K562 (cell line): ENCODE measurements around the gene PPP3CA. TPM values are rescaled to one million over a fixed set of nuclear protein-coding genes. Genes with fewer than 3 reads are reported as not detected.

Experiments
- ATAC-seq: fragments of 200-7000 bp; cut with Tn5 transposase; 3 replicates; pipeline ENCODE4 v1.9.1; 2020; ENCODE audit warnings: moderate library complexity
- BruUV-seq: library from RNA; stranded (reverse); fragments of 400-500 nt; replicated peaks from 2 replicates; lab custom pipeline; 2021; lab: Mats Ljungman, UMichigan
- CTCF ChIA-PET: fragments of 300-600 bp; formaldehyde crosslinking; extraction: SDS; loops from one replicate; lab custom pipeline; 2021; ENCODE audit warnings: low intra/inter-chr PET ratio; lab: Yijun Ruan, JAX
- POLR2A ChIA-PET: fragments of 300-600, 350-650 bp; sonication (Branson Sonifier 250); formaldehyde crosslinking; extraction: SDS; loops from one replicate; lab custom pipeline; 2021; ENCODE audit warnings: antibody characterized with exemption, inconsistent platforms; lab: Yijun Ruan, JAX
- DNase-seq, 4 experiments: peaks; one replicate each; pipeline versions ENCODE4 v3.0.0 to v3.0.0-alpha.2; 2011 to 2018; ENCODE audit warnings: low spot score in 3 of 4, mixed read lengths in 3 of 4; ENCODE audit errors: extremely low read depth in 1 of 4
- FAIRE-seq: peaks from 2 replicates; lab custom pipeline; 2011; peaks lifted over from hg19 to GRCh38; lab: Jason Lieb, UNC
- H2AFZ ChIP-seq: 2 replicates; pipeline ENCODE4 v1.6.0; 2011; ENCODE audit warnings: low read depth, low read length, control low read depth, inconsistent platforms
- H3K27ac ChIP-seq: fragments of 200-600 bp; 3 replicates; pipeline ENCODE4 v1.8.0; 2011; ENCODE audit warnings: low read depth, mild to moderate bottlenecking, control low read depth, inconsistent platforms, low read length, moderate library complexity, mixed read lengths; ENCODE audit errors: extremely low read depth
- H3K27me3 ChIP-seq, 2 experiments: fragments of 300-600 bp in 1 of 2; 2 replicates in 1 of 2; 3 replicates in 1 of 2; pipeline versions ENCODE4 v1.6.0 to v1.8.0; 2011; ENCODE audit warnings: inconsistent platforms in 2 of 2, low read length in 2 of 2, mild to moderate bottlenecking in 1 of 2, mixed read lengths in 1 of 2, moderate library complexity in 1 of 2; ENCODE audit not compliant: control insufficient read depth in 2 of 2, insufficient read depth in 2 of 2
- H3K36me3 ChIP-seq: fragments of 300-600 bp; 3 replicates; pipeline ENCODE4 v1.8.0; 2011; ENCODE audit warnings: mild to moderate bottlenecking, low read length, inconsistent platforms; ENCODE audit not compliant: control insufficient read depth, insufficient read depth
- H3K4me1 ChIP-seq, 2 experiments: fragments of 200-600 bp in 1 of 2; replicated peaks in 1 of 2; 2 replicates in 1 of 2; 3 replicates in 1 of 2; pipeline versions ENCODE4 v1.5.1 to v1.8.0; 2011; ENCODE audit warnings: inconsistent platforms in 2 of 2, low read length in 2 of 2, mild to moderate bottlenecking in 1 of 2, mixed read lengths in 1 of 2, moderate library complexity in 1 of 2; ENCODE audit not compliant: control insufficient read depth in 2 of 2, insufficient read depth in 2 of 2
- H3K4me2 ChIP-seq: 2 replicates; pipeline ENCODE4 v1.6.1; 2011; ENCODE audit warnings: low read length, control low read depth, inconsistent platforms, mixed read lengths; ENCODE audit not compliant: insufficient read depth
- H3K4me3 ChIP-seq: fragments of 200-600 bp; sonication (generic), shearing (Covaris generic); 2 replicates; pipeline ENCODE4 v1.5.1; 2016; ENCODE audit warnings: control low read depth, inconsistent platforms
- H3K79me2 ChIP-seq: fragments of 200-600 bp; 3 replicates; pipeline ENCODE4 v1.8.0; 2011; ENCODE audit warnings: low read length, inconsistent platforms; ENCODE audit not compliant: control insufficient read depth, insufficient read depth
- H3K9ac ChIP-seq, 2 experiments: 2 replicates each; pipeline versions ENCODE4 v1.6.0 to v1.6.1; 2011; ENCODE audit warnings: low read depth in 2 of 2, low read length in 2 of 2, control low read depth in 1 of 2, inconsistent platforms in 1 of 2, mild to moderate bottlenecking in 1 of 2, mixed read lengths in 1 of 2; ENCODE audit not compliant: insufficient read depth in 1 of 2
- H3K9me1 ChIP-seq: one replicate; pipeline ENCODE4 v1.6.0; 2011; ENCODE audit warnings: inconsistent platforms, mild to moderate bottlenecking, low read length, moderate library complexity; ENCODE audit not compliant: control insufficient read depth, insufficient read depth
- H3K9me3 ChIP-seq: replicated peaks from 2 replicates; pipeline ENCODE4 v1.5.1; 2011; ENCODE audit warnings: low read depth, low read length, inconsistent platforms; ENCODE audit not compliant: control insufficient read depth, insufficient read depth
- H4K20me1 ChIP-seq: replicated peaks from 2 replicates; pipeline ENCODE4 v1.6.1; 2011; ENCODE audit warnings: low read length, inconsistent platforms, mixed read lengths; ENCODE audit not compliant: control insufficient read depth, insufficient read depth
- DMBX1 ChIP-seq: fragments of 250-450 bp; sonication (Bioruptor Pico); IDR thresholded peaks from 2 replicates; pipeline ENCODE4 v1.8.0; 2022; ENCODE audit warnings: inconsistent platforms, mild to moderate bottlenecking, moderate library complexity, borderline replicate concordance
- GATAD2A ChIP-seq: fragments of 450-650 bp; IDR thresholded peaks from 2 replicates; pipeline ENCODE4 v1.6.1; 2017
- KAT8 ChIP-seq: fragments of 450-650 bp; IDR thresholded peaks from 2 replicates; pipeline ENCODE4 v1.6.1; 2016; ENCODE audit warnings: low read depth, mild to moderate bottlenecking
- ZNF586 ChIP-seq: fragments of 450-650 bp; formaldehyde crosslinking; conservative IDR thresholded peaks from 2 replicates; pipeline ENCODE4 v1.4.0; 2020; ENCODE audit warnings: mild to moderate bottlenecking, moderate library complexity
- WGBS: fragments of 100-300 bp; shearing (Covaris generic); methylation state at CpG from one replicate; pipeline ENCODE4 v1.1.6; 2016; ENCODE audit warnings: low coverage, mixed read lengths; ENCODE audit not compliant: insufficient coverage; ENCODE audit errors: missing lambda C conversion rate; 5-methylcytosine and 5-hydroxymethylcytosine counted together
- in situ Hi-C: fragments of 300-500 bp; cut with MboI; formaldehyde crosslinking; loops from 4 replicates; pipeline ENCODE4 v1.15.0; 2018; ENCODE audit warnings: inconsistent platforms, mixed read lengths
- intact Hi-C: fragments of 100-400 bp; cut with micrococcal nuclease; formaldehyde crosslinking; loops from 2 replicates; pipeline ENCODE4 v1.14.2; 2022
- polyA plus RNA-seq, 8 experiments: library from polyadenylated mRNA; depleted of rRNA in 4 of 8; stranded (reverse) in 5 of 8; unstranded in 3 of 8; fragments of >200 nt; fragmentation: Nextera tagmentation in 2 of 8; fragmentation: Illumina TruSeq in 1 of 8; extraction: Ambion mirVana in 2 of 8; extraction: Trizol in 1 of 8; gene quantifications; 2 replicates each; pipeline versions ENCODE4 v1.2.1 to v1.2.3, GENCODE V29; 2011 to 2014; ENCODE audit warnings: inconsistent platforms in 1 of 8, missing spikeins in 1 of 8
- total RNA-seq, 7 experiments: library from RNA; depleted of rRNA in 6 of 7; stranded (reverse); fragments of >200 nt in 6 of 7; fragmentation: Illumina TruSeq in 2 of 7; extraction: Trizol in 2 of 7; gene quantifications; 2 replicates each; pipeline versions ENCODE4 v1.2.1 to v1.2.3, GENCODE V29; 2011 to 2021; ENCODE audit warnings: low replicate concordance in 1 of 7
- TF ChIP-seq, protein P1 (sequence below): fragments of 250-450 bp; sonication (Bioruptor Pico); IDR thresholded peaks from 2 replicates; pipeline ENCODE4 v1.8.0; 2022; ENCODE audit warnings: moderate library complexity, mild to moderate bottlenecking, inconsistent platforms
- TF ChIP-seq, protein P2 (sequence below): fragments of 450-650 bp; IDR thresholded peaks from 2 replicates; pipeline ENCODE4 v1.6.1; 2016

The PPP3CA gene
- total and polyA plus RNA-seq, 9 of the 15 experiments (the other 6 are each of a cell fraction or from before 2014, with no cell fraction given): 0.94 to 3.2 (median 1.6) TPM

DNA sequence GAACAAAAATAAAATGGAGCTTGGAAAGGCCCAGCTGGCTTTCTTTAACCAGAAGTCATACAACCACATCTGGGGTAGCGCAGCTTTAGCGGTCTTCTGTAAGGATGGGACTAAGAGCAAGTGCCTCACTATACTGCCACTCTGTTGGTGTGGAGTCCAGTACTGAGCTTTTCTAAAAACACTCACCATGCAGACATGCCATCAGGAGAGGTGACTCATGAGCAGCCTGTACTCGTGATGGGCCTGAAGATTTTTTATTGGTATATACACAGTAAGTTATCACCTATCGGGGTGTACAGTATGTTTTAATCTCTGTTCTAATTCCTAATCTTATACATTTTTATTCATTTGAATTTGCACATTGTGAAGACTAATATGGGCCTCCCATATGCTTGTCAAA is 9.6 kb downstream of the PPP3CA start:
- FAIRE-seq (no peak), ATAC-seq (no peak), DNase-seq (no peak)
- Histone ChIP-seq H3K27me3 (no peaks in the 10 kb centered on the region), H3K4me1 (no peaks in the 10 kb centered on the region), H3K4me3 (no peak overlapping the region), H3K27ac (no peak overlapping the region), H3K9me3 (no peaks in the 10 kb centered on the region), H3K9me1 (no peaks in the 10 kb centered on the region), H3K36me3 (no peaks in the 10 kb centered on the region), H3K4me2 (no peak overlapping the region), H3K79me2 (no peaks in the 10 kb centered on the region), H2AFZ (no peak overlapping the region), H3K9ac (no peak overlapping the region), H4K20me1 (no peaks in the 10 kb centered on the region)
- TF ChIP-seq, protein P1, sequence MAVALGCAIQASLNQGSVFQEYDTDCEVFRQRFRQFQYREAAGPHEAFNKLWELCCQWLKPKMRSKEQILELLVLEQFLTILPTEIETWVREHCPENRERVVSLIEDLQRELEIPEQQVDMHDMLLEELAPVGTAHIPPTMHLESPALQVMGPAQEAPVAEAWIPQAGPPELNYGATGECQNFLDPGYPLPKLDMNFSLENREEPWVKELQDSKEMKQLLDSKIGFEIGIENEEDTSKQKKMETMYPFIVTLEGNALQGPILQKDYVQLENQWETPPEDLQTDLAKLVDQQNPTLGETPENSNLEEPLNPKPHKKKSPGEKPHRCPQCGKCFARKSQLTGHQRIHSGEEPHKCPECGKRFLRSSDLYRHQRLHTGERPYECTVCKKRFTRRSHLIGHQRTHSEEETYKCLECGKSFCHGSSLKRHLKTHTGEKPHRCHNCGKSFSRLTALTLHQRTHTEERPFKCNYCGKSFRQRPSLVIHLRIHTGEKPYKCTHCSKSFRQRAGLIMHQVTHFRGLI (CRISPR knock-in tag): no peak
- TF ChIP-seq DMBX1 (CRISPR knock-in tag) (no peak), GATAD2A (no peak), KAT8 (no peak), ZNF586 (CRISPR knock-in tag) (no peak)
- TF ChIP-seq, protein P2, sequence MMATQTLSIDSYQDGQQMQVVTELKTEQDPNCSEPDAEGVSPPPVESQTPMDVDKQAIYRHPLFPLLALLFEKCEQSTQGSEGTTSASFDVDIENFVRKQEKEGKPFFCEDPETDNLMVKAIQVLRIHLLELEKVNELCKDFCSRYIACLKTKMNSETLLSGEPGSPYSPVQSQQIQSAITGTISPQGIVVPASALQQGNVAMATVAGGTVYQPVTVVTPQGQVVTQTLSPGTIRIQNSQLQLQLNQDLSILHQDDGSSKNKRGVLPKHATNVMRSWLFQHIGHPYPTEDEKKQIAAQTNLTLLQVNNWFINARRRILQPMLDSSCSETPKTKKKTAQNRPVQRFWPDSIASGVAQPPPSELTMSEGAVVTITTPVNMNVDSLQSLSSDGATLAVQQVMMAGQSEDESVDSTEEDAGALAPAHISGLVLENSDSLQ: no peak
- WGBS: 0% methylated on average over 4 of the region's 4 CpGs
- BruUV-seq: no TSS peak
- ChIA-PET CTCF (no interaction called here), POLR2A (no interaction called here)
- in situ Hi-C loops: no loop called here
- intact Hi-C loops: no loop called here
